ENCODE results near the gene NEK10. TPM values are rescaled to one million over a fixed set of nuclear protein-coding genes. Genes with fewer than 3 reads are reported as not detected.

NEK10 gene
- total RNA-seq, 1 experiment from 2014 or later, result 1.2 TPM

- no peak for TF ChIP-seq ZBTB33 (IDR thresholded peaks at IDR 0.05; ENCODE audit: extremely low read depth, insufficient replicate concordance, low read length)
Measured at GRCh38 chr3:27090275-27091041, 278.7 kb downstream of the NEK10 start (continued).

GRCh38 chr3:27089645-27090044 lies 279.5 kb downstream of the NEK10 start:
- Histone ChIP-seq H3K36me3 (ENCODE audit: control insufficient read depth in 1 of 2, insufficient read depth in 2 of 2, low read length in 2 of 2) (no peaks in the 10 kb centered on the region), H4K20me1 (ENCODE audit: insufficient read depth) (no peaks in the 10 kb centered on the region), H3K4me3 (replicated peaks in 1 of 2; ENCODE audit: low read depth in 1 of 2, low read length in 2 of 2) (no peak overlapping the region), H3K27me3 (ENCODE audit: insufficient read depth, low read length) (peaks cover 8% of the 10 kb centered on the region; the same call in 1 of the 2 replicates), H3K9me3 (ENCODE audit: control insufficient read depth in 1 of 2, insufficient read depth in 1 of 2, low read depth in 1 of 2, low read length in 2 of 2) (no peaks in the 10 kb centered on the region), H3K4me1 (ENCODE audit: control insufficient read depth in 1 of 2, insufficient read depth in 2 of 2, low read length in 2 of 2) (no peaks in the 10 kb centered on the region), H3K79me2 (ENCODE audit: insufficient read depth, low read length) (no peaks in the 10 kb centered on the region), H3K9ac (ENCODE audit: low read length) (no peak overlapping the region), H2AFZ (ENCODE audit: low read depth, low read length, poor library complexity, severe bottlenecking) (no peak overlapping the region), H3K4me2 (ENCODE audit: low read length) (no peak overlapping the region), H3K9me2 (ENCODE audit: insufficient read depth) (no peaks in the 10 kb centered on the region), H3K27ac (ENCODE audit: low read depth, low read length) (no peak overlapping the region)
- intact Hi-C loops (cut with micrococcal nuclease), result no loop called here
- TF ChIP-seq EZH2 (IDR thresholded peaks at IDR 0.05), result no peak
- ChIA-PET CTCF (no interaction called here), RAD21 (ENCODE audit: low non-redundant PET in 1 of 2, low total read pairs in 2 of 2, uncharacterized antibody in 2 of 2, unreplicated experiment in 2 of 2) (no interaction called here), POLR2A (no interaction called here)
- no peak for DNase-seq (ENCODE audit: low read depth, low spot score)
- no peak for ATAC-seq
- no TSS peak for BruUV-seq (replicated peaks)

DNA sequence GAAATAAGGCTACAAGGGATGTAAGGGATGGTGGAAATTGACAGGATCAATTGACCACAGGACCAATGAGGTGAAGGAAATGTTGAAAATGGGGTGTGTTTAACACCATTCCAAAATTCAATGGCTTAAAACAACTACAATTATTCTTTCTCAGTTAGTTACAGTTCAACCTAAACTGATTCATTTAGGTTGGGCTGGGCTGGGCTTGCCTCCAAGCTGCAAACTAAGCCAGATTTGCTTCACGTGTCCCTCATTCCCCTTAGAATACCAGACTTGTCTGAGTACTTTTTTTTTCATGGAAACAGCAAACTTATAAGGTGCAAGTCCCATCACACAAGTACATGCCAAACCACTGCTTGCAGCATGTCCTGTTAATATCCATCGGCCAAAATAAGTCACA lies 280.1 kb downstream of the NEK10 start:
- Histone ChIP-seq H3K9me2 (ENCODE audit: insufficient read depth) (no peaks in the 10 kb centered on the region), H3K4me2 (ENCODE audit: low read length) (no peak overlapping the region), H3K9ac (ENCODE audit: low read length) (no peak overlapping the region), H3K9me3 (ENCODE audit: control insufficient read depth in 1 of 2, insufficient read depth in 1 of 2, low read depth in 1 of 2, low read length in 2 of 2) (no peaks in the 10 kb centered on the region), H3K4me3 (replicated peaks in 1 of 2; ENCODE audit: low read depth in 1 of 2, low read length in 2 of 2) (no peak overlapping the region), H2AFZ (ENCODE audit: low read depth, low read length, poor library complexity, severe bottlenecking) (no peak overlapping the region), H3K4me1 (ENCODE audit: control insufficient read depth in 1 of 2, insufficient read depth in 2 of 2, low read length in 2 of 2) (no peaks in the 10 kb centered on the region), H3K79me2 (ENCODE audit: insufficient read depth, low read length) (no peaks in the 10 kb centered on the region), H4K20me1 (ENCODE audit: insufficient read depth) (no peaks in the 10 kb centered on the region), H3K27me3 (ENCODE audit: insufficient read depth, low read length) (peaks cover 8% of the 10 kb centered on the region; the same call in 1 of the 2 replicates), H3K27ac (ENCODE audit: low read depth, low read length) (no peak overlapping the region), H3K36me3 (ENCODE audit: control insufficient read depth in 1 of 2, insufficient read depth in 2 of 2, low read length in 2 of 2) (no peaks in the 10 kb centered on the region)
- ChIA-PET RAD21 (ENCODE audit: low non-redundant PET in 1 of 2, low total read pairs in 2 of 2, uncharacterized antibody in 2 of 2, unreplicated experiment in 2 of 2) (no interaction called here), POLR2A (no interaction called here), CTCF (no interaction called here)
- ATAC-seq, result no peak
- BruUV-seq (replicated peaks), result no TSS peak
- intact Hi-C loops (cut with micrococcal nuclease), result no loop called here
- no peak for DNase-seq (ENCODE audit: low read depth, low spot score)
- TF ChIP-seq SRF (IDR thresholded peaks at IDR 0.05; ENCODE audit: low read depth), result no peak
- no peak for TF ChIP-seq POLR2AphosphoS5 (IDR thresholded peaks at IDR 0.05; ENCODE audit: low read depth, low read length)
- no peak for TF ChIP-seq ELF1 (IDR thresholded peaks at IDR 0.05; ENCODE audit: borderline replicate concordance, low read depth)
- TF ChIP-seq, protein P1, sequence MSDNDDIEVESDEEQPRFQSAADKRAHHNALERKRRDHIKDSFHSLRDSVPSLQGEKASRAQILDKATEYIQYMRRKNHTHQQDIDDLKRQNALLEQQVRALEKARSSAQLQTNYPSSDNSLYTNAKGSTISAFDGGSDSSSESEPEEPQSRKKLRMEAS (IDR thresholded peaks at IDR 0.05), result no peak
- TF ChIP-seq CEBPB (IDR thresholded peaks at IDR 0.05; ENCODE audit: low read depth), result no peak
- no peak for TF ChIP-seq JUND (IDR thresholded peaks at IDR 0.05)
- TF ChIP-seq SIN3A (IDR thresholded peaks at IDR 0.05; ENCODE audit: low read depth), result no peak
- no peak for TF ChIP-seq CBX3 (IDR thresholded peaks at IDR 0.05; ENCODE audit: low read depth)
- no peak for TF ChIP-seq RAD21 (IDR thresholded peaks at IDR 0.05; ENCODE audit: low read depth)
- TF ChIP-seq, protein P2, sequence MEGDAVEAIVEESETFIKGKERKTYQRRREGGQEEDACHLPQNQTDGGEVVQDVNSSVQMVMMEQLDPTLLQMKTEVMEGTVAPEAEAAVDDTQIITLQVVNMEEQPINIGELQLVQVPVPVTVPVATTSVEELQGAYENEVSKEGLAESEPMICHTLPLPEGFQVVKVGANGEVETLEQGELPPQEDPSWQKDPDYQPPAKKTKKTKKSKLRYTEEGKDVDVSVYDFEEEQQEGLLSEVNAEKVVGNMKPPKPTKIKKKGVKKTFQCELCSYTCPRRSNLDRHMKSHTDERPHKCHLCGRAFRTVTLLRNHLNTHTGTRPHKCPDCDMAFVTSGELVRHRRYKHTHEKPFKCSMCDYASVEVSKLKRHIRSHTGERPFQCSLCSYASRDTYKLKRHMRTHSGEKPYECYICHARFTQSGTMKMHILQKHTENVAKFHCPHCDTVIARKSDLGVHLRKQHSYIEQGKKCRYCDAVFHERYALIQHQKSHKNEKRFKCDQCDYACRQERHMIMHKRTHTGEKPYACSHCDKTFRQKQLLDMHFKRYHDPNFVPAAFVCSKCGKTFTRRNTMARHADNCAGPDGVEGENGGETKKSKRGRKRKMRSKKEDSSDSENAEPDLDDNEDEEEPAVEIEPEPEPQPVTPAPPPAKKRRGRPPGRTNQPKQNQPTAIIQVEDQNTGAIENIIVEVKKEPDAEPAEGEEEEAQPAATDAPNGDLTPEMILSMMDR (IDR thresholded peaks at IDR 0.05 in 2 of 3, conservative IDR thresholded peaks at IDR 0.05 in 1 of 3; ENCODE audit: borderline replicate concordance in 1 of 3, insufficient read depth in 1 of 3, low read depth in 2 of 3, low read length in 2 of 3), result no peak
- TF ChIP-seq FOSL1 (IDR thresholded peaks at IDR 0.05; ENCODE audit: low read depth), result no peak
- no peak for TF ChIP-seq ATF3 (IDR thresholded peaks at IDR 0.05)
- no peak for TF ChIP-seq POLR2A (IDR thresholded peaks at IDR 0.05; ENCODE audit: borderline replicate concordance, extremely low read depth, insufficient read depth, insufficient read length)
- no peak for TF ChIP-seq TCF7L2 (IDR thresholded peaks at IDR 0.05; ENCODE audit: borderline replicate concordance, extremely low read depth, insufficient read depth, insufficient read length)
